ENCODE results near the gene TIMM22. TPM values are rescaled to one million over a fixed set of nuclear protein-coding genes. Genes with fewer than 3 reads are reported as not detected.

The TIMM22 gene
- total RNA-seq, 1 donor from 2014 or later = 10.9 TPM

DNA sequence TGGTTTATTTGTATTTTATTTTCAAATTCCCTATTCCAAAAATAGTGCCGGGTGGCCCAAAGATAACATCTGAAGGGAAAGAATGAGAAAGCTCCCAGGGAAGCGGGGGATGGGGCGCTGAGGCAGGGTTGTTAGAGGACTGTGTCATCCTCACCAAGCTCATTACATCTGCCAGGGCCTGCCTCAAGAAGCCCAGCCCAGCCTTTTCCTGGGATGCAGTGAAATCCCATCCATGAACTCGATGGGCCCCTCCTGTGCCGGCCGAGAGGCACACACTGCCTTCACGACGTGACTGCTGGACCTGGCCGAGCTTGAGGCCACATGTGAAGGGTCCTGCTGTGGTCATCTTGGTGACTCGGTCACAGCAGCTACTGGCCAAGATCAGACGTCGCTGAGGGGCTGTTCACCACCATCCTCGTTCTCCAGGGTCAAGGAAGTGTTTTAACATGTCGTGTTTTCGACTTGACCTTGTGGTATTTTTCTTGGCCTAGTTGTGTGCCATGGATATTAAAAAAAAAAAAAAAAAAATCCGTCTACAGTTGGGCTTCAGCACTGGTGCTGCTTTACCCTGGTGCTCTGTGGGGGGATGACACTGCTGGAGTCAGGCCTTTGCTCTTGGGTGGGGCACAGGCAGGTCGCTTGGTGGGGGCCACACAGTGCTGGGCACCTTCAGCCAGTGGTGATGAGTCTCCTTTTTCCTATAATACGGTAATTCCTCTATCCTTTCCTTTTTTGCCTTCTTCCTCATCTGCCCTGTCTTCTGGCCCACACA is 4.9 kb downstream of the TIMM22 start:
- intact Hi-C loops (cut with micrococcal nuclease) = no loop called here

DNA sequence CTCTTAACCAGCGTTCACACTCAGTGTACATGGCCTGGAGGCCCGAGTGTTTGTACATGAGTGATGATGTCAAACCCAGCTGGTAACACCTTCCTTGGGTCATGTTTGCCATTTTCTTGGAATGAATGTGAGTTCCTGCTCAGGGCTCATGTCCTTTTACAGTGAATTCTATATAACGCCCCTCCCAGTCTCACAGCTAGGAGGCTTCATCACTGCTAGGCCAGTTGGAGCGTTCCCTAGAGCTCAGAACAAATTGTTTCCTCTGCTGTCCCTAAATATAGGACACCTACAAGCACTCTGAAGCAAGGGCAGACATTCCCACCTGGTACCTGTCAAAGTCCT is 5.5 kb downstream of the TIMM22 start:
- intact Hi-C loops (cut with micrococcal nuclease) = no loop called here

DNA sequence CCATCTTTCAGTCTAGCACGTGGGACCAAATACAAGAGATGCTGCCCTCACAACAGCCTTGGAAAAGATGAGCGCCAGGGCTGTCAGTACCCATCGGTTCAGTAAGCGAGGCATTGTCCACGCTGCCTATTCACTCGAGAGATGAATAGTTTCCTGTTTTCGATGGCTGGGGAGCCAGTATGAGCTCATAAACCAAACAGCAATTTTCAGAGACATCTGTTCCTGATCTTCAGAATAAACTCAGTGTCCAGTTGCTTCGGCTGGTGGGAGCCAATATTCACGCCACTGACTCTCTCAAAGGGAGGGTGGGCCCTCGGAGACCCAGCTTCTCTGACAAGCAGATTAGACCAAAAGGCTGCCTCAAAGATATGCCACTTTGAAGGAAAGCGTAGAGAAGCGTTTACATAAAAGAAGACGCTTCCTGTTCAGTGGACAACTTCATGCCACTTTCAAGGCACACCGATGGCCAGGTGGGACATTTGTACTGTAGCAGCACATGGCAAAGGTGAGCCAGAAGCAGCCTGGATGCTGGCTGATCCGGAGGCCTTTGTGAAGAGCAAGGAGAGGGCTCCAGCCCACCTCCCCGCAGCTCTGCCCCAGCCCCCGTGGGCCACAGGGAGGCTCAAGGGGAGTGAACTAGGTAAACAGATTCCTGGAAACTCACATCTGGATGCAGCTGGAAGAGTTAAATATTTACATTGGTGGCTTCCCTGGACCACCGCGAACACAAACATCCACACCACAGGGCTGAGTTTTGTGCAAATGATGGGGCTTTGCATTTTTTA is 6.0 kb downstream of the TIMM22 start:
- intact Hi-C loops (cut with micrococcal nuclease) = no loop called here

DNA sequence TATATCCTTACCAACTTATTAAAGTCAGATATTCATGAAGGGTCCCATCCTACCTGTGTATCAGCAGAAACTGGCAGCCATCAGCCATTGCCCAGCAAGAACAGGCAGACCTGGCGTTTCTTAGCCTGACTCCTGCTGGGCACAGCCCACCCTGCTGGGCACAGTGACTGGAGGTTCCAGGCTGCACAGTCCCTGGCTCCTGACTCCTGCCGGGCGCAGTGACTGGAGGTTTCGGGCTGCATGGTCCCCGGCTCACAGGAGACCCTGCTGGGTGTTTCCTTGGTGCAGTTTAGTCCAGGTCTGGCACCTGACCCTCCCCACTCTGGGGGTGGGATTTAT is 6.7 kb downstream of the TIMM22 start:
- intact Hi-C loops (cut with micrococcal nuclease) = no loop called here

DNA sequence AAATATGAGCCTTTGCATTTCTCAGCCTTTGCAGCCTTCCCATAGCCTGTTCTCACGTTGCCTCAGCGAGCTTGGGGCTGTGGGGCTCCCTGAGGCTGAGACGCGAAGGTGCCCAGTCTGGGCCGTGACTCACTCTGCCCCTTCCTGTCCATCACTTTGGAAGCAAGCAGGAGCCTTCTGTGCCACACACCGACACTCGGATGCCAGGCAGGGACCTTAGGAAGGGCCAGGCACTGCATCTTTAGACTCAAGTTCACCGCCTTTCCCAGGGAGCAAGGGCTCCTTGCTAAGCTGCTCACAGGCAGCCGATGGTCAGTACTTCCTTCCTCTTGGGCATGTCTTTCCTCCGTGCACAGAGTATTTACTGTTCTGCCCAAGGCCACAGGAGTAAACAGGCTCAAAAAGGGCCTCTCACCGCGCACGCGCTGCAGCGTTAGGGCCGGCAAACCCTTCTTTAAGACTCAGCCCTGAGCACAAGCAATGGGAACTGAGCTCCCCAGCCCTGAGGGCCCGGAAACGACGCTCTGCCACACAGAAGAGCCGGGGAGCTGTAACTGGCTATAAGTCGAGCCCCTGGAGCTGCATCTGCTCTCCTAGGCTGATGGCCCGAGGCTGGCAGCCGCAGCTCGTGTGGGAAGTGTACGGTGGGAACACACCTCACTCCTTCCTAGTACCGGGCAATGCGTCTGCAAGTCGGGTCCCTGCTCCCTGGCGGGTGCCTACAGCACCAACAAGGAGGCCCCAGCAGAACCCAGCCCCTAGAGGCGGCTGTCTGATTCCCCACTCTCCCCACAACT is 7.2 kb downstream of the TIMM22 start:
- intact Hi-C loops (cut with micrococcal nuclease) = no loop called here

DNA sequence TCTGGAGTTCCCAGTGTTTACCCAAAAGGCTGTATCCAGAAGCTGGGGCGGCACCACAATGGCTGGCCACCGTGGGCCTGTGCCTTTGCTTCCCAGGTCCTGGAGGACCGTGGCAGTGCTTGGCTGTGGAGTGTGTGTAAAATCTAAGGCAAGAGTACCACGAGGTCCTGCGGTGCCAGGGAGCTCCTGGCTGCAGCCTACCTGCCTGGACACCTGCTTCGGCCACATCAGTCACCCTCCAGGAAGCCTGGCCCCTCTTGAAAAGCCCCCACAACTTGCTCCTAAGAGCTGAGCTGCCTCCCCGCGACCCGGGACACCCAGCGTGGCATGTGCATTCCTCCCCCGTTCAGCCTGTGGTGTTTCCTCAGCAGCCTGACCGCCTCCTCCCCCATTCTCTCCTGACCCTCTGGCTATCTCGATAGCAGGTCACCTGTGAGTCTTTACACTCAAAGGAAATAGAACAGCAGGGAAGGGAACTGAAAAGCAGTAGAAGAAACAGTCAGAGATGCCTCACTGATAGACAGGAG is 7.9 kb downstream of the TIMM22 start:
- intact Hi-C loops (cut with micrococcal nuclease) = no loop called here

DNA sequence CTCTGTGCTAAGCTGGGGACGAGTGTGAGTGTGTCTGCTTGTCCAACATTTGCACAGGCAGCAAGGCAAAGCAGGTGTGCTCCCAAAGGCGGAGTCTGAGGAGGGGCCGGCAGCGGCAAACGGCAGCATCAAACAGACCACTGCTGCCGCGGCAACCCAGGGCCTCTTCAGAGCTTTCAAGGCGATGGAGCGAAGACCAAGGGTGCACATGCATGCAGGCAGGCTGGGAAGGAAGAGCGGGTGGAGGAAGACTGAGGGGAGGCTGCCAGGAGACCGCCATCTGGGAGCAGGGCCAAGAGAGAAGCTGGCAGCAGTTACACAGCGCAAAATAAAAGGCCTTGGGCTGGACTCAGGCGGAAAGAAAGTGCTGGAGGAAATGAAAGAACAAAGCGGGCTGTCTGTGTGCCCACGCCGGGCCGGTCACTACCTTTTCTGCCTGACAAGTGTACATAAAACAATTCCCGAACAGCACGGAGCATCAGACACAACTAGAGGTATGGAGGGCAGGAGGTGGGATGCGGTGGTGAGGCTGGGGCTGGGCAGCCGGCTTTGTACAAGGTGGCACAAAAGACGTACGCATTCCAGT is 8.5 kb downstream of the TIMM22 start:
- intact Hi-C loops (cut with micrococcal nuclease) = no loop called here

DNA sequence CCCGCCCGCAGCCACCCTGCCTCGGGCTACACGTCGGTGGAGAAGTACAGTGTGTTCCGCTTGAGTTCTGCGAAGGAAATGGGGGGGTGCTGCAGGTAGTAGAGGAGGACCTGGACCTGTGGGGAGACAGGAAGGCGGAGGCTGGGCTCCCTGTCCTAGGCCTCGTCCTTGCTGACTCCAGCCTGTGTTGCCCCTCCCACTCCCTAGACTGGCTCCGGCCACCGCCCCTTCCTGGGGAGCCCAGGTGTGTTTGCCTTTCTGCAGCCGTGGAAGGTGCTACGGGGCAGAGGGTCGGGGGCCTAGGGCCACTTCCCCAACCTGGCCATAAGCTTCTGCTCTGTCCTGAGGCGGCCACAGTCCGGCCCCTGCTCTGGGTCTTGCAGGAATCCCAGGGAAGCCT is 9.1 kb downstream of the TIMM22 start:
- intact Hi-C loops (cut with micrococcal nuclease) = no loop called here

DNA sequence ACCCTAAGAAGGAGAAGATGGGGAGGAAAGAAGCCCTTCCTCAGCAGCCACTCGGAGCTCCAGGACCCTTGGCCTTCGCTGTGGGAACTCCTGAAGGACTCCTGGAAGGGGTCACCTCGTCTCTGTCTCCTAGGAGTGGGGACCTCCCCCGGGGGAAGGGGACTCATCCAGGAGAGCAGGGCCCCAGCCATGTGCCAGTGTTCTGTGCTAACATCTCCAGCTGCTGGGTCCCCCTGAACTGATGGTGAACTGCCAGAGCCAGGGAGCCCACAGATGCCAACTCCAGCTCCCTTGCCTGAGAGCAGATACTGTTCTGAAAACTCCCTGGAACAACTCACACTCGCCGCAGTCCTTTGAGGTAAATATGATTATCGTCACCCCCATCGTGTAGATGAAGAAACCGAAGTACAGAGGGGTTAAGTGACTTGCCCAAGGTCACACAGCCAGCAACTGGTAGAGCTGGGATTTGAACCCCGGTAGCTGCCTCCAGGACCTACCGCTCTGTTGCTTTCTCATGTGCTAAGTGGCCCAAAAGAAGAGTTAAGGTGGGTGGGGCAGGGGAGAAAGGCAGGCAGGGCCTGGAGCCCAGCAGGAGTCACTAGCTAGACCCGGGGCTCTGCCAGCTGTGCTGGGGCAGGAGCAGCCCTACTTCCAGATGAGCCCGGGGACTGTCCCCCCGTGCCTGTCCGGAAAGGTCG is 10.5 kb downstream of the TIMM22 start:
- intact Hi-C loops (cut with micrococcal nuclease) = no loop called here

DNA sequence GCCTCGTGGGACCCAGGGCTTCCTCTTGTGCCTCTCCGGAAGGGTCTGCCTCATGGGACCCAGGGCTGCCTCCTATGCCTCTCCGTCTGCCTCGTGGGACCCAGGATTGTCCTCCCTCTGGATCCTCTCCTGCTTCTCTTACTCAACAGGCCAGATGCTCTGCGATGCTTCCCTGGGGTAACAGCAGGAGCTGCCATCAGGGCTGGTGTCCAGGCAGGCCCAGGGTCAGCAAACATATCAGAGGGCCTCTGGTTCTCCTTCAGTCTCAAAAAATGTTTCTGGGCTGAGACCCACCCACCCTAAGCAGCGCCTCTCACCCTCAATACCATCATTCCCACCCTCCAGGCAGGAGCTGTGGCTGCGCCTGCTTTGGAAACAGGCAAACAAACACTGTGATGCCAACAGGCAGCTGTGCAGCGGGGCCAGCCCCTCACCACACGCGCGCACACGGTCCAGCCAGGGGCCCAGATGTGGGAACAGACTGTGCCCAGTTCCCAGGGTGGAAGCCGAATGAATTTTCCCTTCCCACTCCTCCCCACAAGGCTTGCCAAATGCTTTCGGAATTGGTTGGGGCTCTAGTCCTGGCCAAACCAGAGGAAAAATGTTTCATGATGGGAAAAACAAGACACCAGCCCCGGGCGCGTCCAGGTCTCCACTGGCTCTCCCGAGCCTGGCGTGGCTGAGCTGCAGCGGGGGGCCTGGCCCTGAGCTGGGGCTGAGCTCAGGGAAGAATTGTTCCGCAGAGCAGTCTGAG is 11.3 kb downstream of the TIMM22 start:
- intact Hi-C loops (cut with micrococcal nuclease) = no loop called here

DNA sequence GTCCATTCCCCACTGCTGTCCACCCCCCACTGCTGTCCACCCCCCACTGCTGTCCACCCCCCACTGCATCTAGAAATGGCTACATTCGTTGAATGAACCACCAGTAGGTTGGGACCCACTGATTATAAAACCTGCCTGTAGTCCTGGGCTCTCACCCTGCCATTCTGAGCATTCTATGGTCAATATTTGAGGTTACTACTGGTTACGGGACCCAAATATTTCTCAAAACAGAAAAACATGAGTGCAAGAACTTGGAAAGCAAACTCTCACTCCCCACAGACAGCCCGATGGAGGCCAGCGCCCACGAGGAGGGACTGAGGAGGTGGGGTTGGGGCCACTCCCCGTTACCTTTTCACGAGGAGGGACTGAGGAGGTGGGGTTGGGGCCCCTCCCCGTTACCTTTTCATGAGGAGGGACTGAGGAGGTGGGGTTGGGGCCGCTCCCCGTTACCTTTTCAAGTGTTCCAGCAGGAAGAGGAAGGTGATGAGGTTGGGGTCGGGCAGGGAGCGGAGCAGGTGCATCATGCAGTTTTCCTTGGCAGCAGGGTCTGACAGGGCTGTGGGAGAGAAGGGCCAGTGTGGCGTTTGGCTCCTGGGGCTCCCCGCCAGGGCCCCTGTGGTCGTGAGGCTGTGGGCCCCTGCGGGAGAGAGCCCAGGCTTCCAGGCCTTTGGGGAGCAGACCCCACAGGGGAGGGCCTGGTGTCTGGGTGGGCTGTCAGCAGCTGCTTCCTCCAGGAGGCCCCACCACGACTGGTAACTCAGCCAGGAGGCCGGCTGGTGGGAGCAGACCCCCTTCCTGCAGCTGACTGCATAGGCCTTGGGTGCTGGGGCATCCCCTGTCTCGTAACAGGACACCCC is 12.5 kb downstream of the TIMM22 start:
- intact Hi-C loops (cut with micrococcal nuclease) = no loop called here

DNA sequence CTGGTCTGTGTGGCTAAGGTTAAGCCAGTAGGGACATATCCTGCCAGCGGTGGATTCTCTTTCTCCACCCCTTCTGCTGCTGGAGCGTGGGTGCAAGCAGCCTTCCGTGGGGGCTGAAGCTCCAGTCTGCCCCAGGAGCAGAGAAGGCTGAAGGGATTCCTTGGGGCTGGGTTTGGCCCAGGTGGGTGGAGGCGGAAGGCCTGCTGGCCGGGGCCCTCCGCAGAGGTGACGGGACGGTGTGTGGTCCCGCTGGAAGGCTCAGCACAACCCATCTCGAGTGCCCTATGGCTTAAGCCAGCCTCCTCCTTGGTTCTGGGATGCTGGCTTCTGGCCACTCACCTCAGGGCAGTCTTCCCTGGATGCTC is 13.1 kb downstream of the TIMM22 start:
- intact Hi-C loops (cut with micrococcal nuclease) = no loop called here

DNA sequence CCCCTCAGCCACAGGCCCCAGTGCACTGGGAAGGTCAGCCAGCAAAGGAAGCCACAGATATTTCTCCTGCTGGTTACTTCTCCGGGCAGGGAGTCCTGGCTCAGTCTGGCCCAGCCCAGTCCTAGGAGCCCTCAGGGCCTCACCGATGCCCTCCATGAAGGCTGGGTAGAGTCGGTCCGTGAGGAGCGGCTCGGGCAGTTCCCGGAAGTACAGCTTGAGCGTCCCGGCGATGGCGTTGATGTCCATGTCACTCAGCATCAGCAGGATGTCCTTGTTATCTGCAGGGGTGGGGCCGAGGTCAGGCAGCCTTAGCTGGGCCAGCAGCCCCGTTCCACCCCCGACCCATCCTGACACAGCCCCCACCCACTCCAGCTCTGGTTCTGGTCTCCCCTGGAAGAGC is 13.7 kb downstream of the TIMM22 start:
- intact Hi-C loops (cut with micrococcal nuclease) = no loop called here

DNA sequence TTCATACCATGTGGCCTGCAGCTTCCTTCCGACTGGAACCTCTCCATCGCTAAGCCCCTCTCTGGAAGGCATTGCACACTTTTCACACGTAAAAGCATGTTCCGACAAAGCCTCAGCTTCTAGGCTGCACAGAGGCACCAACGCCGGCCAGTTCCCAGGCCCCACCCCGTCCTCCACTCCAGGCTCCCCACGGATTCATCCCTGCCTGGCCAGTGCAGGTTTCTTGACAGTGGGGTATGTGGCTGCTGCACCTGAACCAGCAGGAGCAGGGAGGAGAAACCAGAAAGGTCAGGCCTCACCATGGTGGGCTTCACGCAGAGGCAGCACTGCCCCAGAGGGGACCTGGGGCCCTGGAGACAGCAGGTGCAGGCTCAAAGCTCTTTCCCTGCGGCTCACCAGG is 14.2 kb downstream of the TIMM22 start:
- intact Hi-C loops (cut with micrococcal nuclease) = no loop called here

DNA sequence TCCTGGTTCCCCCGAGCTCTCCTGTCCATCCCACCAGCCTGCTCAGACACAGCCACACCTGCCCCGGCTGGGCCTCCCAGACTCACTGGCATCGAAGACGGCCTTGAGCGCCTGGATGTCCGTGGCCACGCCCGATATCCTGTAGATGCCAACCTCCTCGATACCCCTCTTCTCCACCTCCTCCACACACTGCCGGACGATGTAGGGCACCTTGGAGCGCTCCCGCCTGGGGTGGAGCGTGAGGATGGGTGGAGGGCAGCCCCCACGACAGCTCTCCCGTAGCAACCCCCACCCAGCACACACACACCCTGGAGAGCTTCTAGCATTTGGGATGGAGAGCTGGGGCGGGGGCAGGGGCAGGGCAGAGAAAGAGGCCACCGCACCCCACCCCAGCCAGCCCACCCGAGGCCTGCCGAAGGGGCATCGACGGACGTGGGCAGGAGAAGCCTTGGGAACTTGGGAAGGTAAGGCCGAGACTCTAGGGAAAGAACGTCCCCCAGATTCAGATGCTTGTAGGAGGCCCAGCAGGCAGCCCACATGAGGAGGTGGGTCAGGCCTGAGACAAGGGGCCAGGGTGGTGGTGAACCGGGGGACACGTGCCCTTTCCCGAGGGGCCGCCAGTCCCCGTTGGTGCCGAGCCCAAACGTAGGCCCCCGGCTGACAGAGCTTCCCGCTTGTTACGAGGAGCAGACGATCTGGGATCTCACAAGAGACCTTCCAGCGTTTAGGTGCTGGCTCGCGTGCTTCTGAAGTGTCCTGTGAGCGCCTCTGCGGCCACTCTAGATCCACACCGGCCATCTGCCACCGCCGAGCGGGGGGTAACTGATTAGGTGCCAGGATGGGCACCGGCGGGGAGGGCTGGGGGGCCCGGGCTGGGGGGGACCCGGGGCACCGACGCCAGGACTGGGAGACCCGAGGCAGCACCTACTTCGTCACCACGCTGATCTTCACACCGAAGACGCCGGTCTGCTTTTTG is 15.1 kb downstream of the TIMM22 start:
- intact Hi-C loops (cut with micrococcal nuclease) = no loop called here

DNA sequence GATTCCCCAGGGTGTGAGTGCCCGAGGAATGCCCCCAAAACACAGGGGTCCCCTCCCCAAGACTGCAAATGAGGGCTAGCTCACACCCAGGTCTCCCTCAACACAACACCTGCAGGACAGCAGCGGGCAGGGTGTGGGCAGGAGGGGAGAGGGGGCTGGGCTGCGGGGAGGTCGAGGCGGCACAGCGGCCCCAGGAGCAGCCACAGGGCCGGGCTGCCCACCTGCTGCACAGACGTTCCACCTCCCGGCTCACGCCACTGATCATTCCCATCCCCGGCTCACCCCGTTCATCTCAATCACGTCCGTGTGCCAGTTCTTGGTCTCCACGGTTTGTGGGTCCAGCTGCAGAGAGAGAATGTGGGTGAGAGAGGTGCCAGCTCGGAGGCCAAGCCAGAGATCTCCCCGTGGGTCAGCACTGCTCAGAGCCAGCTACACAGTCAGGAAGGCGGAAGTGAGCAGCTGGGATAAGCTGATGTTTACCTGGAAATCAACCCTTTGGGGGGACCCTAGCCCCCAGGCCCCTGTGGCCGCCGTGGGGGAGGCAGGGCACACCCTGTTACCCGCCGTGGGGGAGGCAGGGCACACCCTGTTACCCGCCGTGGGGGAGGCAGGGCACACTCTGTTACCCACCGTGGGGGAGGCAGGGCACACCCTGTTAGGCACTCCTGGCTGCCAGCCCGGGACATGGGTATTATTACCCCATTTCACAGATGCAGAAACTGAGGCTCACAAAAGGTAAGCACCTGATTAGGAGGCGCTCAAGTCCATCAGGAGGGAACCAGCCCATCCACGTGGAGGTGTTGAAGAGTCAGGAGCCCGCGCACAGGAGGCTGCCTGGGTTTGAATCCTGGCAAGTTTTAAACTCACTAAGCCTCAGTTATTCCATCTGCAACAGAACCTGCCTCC is 16.1 kb downstream of the TIMM22 start:
- intact Hi-C loops (cut with micrococcal nuclease) = no loop called here

DNA sequence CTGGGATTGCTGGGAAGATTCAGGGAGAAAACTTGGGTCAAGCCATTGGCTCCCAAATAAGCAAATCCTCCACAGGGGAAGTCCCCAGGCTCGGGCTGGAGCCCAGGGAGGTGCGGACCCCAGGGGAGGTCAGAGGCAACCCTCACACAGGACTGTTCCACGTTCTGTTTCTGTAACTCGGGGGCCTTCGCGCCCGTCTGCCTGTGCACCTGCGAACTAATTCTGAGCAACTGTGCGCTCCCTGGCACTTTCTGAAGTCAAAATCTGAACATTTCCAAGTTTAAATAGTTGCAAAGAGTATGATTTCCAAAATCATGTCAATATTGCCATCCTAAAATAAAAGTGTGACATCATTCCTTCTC is 16.8 kb downstream of the TIMM22 start:
- intact Hi-C loops (cut with micrococcal nuclease) = no loop called here

All from T-helper 2 cell treated with Interferon-gamma antibody and Interleukin-4, amounts not matched to agents 100 ng/mL and 5 ng/mL, for 36 hours (primary cell).